GM12865 (cell line): ENCODE results near the gene ANKRD9.

Experiments
- DNase-seq: peaks from one replicate; pipeline ENCODE4 v3.0.0; 2010; ENCODE audit warnings: low read depth
- H3K4me3 ChIP-seq: 2 replicates; pipeline ENCODE4 v1.5.1; 2011; ENCODE audit warnings: mild to moderate bottlenecking, low read depth, low read length, control low read depth
- TF ChIP-seq, protein P1 (sequence below): IDR thresholded peaks from 2 replicates; pipeline ENCODE4 v1.5.1; 2011; ENCODE audit warnings: low read length, control low read depth, low read depth, inconsistent platforms; ENCODE audit not compliant: insufficient read depth; ENCODE audit errors: missing control alignments

Gene ANKRD9

GRCh38 chr14:102540315-102541028, 30.9 kb upstream of the ANKRD9 start:
- TF ChIP-seq, protein P1, sequence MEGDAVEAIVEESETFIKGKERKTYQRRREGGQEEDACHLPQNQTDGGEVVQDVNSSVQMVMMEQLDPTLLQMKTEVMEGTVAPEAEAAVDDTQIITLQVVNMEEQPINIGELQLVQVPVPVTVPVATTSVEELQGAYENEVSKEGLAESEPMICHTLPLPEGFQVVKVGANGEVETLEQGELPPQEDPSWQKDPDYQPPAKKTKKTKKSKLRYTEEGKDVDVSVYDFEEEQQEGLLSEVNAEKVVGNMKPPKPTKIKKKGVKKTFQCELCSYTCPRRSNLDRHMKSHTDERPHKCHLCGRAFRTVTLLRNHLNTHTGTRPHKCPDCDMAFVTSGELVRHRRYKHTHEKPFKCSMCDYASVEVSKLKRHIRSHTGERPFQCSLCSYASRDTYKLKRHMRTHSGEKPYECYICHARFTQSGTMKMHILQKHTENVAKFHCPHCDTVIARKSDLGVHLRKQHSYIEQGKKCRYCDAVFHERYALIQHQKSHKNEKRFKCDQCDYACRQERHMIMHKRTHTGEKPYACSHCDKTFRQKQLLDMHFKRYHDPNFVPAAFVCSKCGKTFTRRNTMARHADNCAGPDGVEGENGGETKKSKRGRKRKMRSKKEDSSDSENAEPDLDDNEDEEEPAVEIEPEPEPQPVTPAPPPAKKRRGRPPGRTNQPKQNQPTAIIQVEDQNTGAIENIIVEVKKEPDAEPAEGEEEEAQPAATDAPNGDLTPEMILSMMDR = no peak

GRCh38 chr14:102539544-102540314, 30.2 kb upstream of the ANKRD9 start:
- DNase-seq = no peak
- no peak overlapping the region for H3K4me3 ChIP-seq
- TF ChIP-seq, protein P1 = no peak

More at GRCh38 chr14:102540315-102541028, 30.9 kb upstream of the ANKRD9 start:
- DNase-seq = no peak
- H3K4me3 ChIP-seq = no peak overlapping the region

DNA sequence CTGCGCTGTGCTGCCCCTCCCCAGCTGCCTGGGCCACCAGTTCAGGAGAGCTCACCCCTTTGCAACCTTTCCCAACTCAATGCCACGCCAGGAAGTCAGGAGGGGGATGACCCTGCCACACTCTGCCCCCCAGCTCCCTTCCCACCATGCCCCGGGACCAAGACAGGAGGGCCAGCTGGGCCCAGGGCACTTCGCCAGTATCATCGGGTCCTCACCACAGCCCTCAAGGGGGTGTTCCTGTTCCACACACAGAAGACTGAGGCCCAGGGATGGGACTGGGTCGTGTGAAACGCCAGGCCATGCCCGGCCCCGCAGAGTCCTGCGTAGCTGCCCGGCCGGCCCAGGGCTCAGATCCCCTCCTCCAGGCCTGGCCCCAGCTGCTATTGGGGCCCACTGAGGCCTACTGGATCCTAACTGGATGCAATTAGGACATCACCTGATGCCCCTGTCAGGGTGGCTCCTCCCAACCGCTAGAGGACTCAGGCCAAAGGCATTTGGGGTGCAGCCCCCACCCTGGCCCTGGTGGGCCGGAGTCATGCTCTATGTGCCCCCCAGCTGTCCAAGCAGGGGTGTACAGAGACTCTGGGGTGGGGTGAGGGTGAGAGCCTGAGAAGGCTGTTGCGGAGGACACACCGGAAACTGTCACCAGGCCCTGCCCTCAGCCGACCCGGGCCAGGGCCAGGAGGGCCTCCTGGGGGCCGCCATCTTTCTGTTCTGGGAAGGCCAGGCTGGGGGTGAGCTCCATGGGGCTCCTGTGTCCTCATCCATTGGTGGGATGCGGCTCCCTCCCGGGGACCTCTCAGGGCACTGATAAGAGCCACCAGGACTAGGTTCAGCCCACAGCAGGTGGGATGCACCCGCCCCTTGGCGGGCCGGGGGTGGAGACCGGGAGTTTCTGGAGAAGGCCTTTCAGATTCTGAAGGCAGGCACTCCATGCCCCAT, 29.3 kb upstream of the ANKRD9 start:
- H3K4me3 ChIP-seq = no peak overlapping the region
- DNase-seq = no peak
- TF ChIP-seq, protein P1 = no peak

GRCh38 chr14:102537981-102538601, 28.5 kb upstream of the ANKRD9 start:
- TF ChIP-seq, protein P1 = no peak
- no peak for DNase-seq
- H3K4me3 ChIP-seq = no peak overlapping the region

DNA sequence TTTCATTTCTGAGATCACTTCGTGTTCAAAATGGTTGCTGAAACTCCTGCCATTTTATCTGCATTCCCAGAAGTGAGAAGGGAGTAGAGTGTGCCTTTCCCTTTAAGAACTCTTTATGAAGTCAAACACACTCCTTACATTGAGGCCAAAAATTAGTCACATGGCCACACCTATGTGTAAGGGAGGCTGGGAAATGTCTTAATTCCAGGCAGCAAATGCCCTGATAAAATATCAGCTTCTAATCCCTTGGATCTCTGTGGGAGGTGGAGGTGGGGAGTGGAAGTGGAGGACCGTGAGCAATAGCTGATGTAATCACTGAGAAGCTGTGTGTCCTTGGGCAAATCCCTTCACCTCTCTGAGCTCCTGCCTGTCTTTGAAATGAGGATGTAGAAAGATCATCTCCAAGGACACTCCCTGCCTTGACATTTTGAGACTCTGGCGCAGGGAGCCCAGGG, 22.7 kb upstream of the ANKRD9 start:
- no peak for DNase-seq

More for the DNA sequence above, 22.7 kb upstream of the ANKRD9 start:
- TF ChIP-seq, protein P1 = no peak
- no peak overlapping the region for H3K4me3 ChIP-seq
